ENCODE results near the gene MAMDC4. TPM values are rescaled to one million over a fixed set of nuclear protein-coding genes. Genes with fewer than 3 reads are reported as not detected.

Gene MAMDC4
- total RNA-seq, 1 experiment from 2014 or later = 17.3 TPM

GRCh38 chr9:136835162-136835931 is 16.8 kb upstream of the MAMDC4 start:
- no peaks in the 10 kb centered on the region for H4K20me1 ChIP-seq (ENCODE audit: insufficient read depth)
- H3K4me2 ChIP-seq (ENCODE audit: low read length) = no peak overlapping the region
- no peak overlapping the region; the same call in 1 of the 2 replicates for H3K27ac ChIP-seq (ENCODE audit: low read depth, low read length)
- peaks cover 3 to 9% of the 10 kb centered on the region in 2 experiments; a peak in 1 of 4 replicates for H3K36me3 ChIP-seq (ENCODE audit: control insufficient read depth in 1 of 2, insufficient read depth in 2 of 2, low read length in 2 of 2)
- ChIA-PET POLR2A (interaction anchor here (0.5 kb wide), 1 partner anchor 113 kb away, joined by 3 read pairs; no protein-coding TSS in a partner anchor), RAD21 (ENCODE audit: low non-redundant PET in 1 of 2, low total read pairs in 2 of 2, uncharacterized antibody in 2 of 2, unreplicated experiment in 2 of 2) (no interaction called here), CTCF (no interaction called here)
- no peaks in the 10 kb centered on the region for H3K79me2 ChIP-seq (ENCODE audit: insufficient read depth, low read length)
- H3K9ac ChIP-seq (ENCODE audit: low read length) = no peak overlapping the region
- no peak overlapping the region for H3K4me3 ChIP-seq (replicated peaks in 1 of 2; ENCODE audit: low read depth in 1 of 2, low read length in 2 of 2)
- no peaks in the 10 kb centered on the region for H3K27me3 ChIP-seq (ENCODE audit: insufficient read depth, low read length)
- DNase-seq (ENCODE audit: low read depth, low spot score) = no peak
- BruUV-seq (replicated peaks) = no TSS peak
- peaks cover 2 to 7% of the 10 kb centered on the region in 2 experiments; a peak in 2 of 4 replicates for H3K4me1 ChIP-seq (ENCODE audit: control insufficient read depth in 1 of 2, insufficient read depth in 2 of 2, low read length in 2 of 2)
- no peak overlapping the region for H2AFZ ChIP-seq (ENCODE audit: low read depth, low read length, poor library complexity, severe bottlenecking)
- ATAC-seq = no peak
- intact Hi-C loops (cut with micrococcal nuclease) = no loop called here
- no peak for TF ChIP-seq SP1 (IDR thresholded peaks at IDR 0.05; ENCODE audit: low read depth)
- no peak for TF ChIP-seq SIN3A (IDR thresholded peaks at IDR 0.05; ENCODE audit: low read depth)
- no peak for TF ChIP-seq JUND (IDR thresholded peaks at IDR 0.05)
- no peak for TF ChIP-seq ZNF274 (IDR thresholded peaks at IDR 0.05; ENCODE audit: low read depth, low read length)
- no peak for TF ChIP-seq MAX (IDR thresholded peaks at IDR 0.05)
- TF ChIP-seq CBX3 (IDR thresholded peaks at IDR 0.05; ENCODE audit: low read depth) = no peak
- no peak for TF ChIP-seq SRF (IDR thresholded peaks at IDR 0.05; ENCODE audit: low read depth)
- no peak for TF ChIP-seq REST (IDR thresholded peaks at IDR 0.05; ENCODE audit: low read depth)
- TF ChIP-seq POLR2AphosphoS5 (IDR thresholded peaks at IDR 0.05; ENCODE audit: low read depth, low read length) = no peak
- TF ChIP-seq POLR2A (IDR thresholded peaks at IDR 0.05; ENCODE audit: borderline replicate concordance, extremely low read depth, insufficient read depth, insufficient read length) = no peak
- H3K9me2 ChIP-seq (ENCODE audit: insufficient read depth) = no peaks in the 10 kb centered on the region
- H3K9me3 ChIP-seq (ENCODE audit: control insufficient read depth in 1 of 2, insufficient read depth in 1 of 2, low read depth in 1 of 2, low read length in 2 of 2) = no peaks in the 10 kb centered on the region
